GM12878 (cell line): ENCODE data around the gene HDHD3.

ENCODE experiments used
- CBFB ChIP-seq: IDR thresholded peaks from 2 replicates; pipeline ENCODE4 v1.6.1; 2016; ENCODE audit warnings: antibody characterized with exemption, low read depth
- FOXM1 ChIP-seq: IDR thresholded peaks from 2 replicates; pipeline ENCODE4 v1.6.1; 2012; ENCODE audit warnings: low read depth, mild to moderate bottlenecking, inconsistent platforms, low read length, moderate library complexity
- JUND ChIP-seq: IDR thresholded peaks from 2 replicates; pipeline ENCODE4 v1.6.1; 2012; ENCODE audit warnings: low read depth, mild to moderate bottlenecking, low read length, improper control_type of control experiment, moderate library complexity
- KLF5 ChIP-seq: fragments of 450-650 bp; IDR thresholded peaks from 2 replicates; pipeline ENCODE4 v1.6.1; 2014; ENCODE audit warnings: mild to moderate bottlenecking; ENCODE audit not compliant: partially characterized antibody
- POLR2AphosphoS5 ChIP-seq: IDR thresholded peaks from 2 replicates; pipeline ENCODE4 v1.6.1; 2011; ENCODE audit warnings: mild to moderate bottlenecking, low read length, inconsistent platforms
- TF ChIP-seq, protein P1 (sequence below): fragments of 450-650 bp; IDR thresholded peaks from 2 replicates; pipeline ENCODE4 v1.6.1; 2014; ENCODE audit warnings: mild to moderate bottlenecking
- TF ChIP-seq, protein P2 (sequence below): IDR thresholded peaks from 2 replicates; pipeline ENCODE4 v1.6.1; 2011; ENCODE audit warnings: low read depth, mild to moderate bottlenecking, low read length, moderate library complexity, borderline replicate concordance; ENCODE audit errors: extremely low read depth
- TF ChIP-seq, protein P3 (sequence below), 3 experiments: IDR thresholded peaks in 2 of 3; conservative IDR thresholded peaks in 1 of 3; 2 replicates each; pipeline ENCODE4 v1.5.1; 2011; ENCODE audit warnings: low read depth in 3 of 3, low read length in 3 of 3, mild to moderate bottlenecking in 3 of 3, control low read depth in 2 of 3, moderate library complexity in 2 of 3, inconsistent platforms in 1 of 3, mixed read lengths in 1 of 3; ENCODE audit not compliant: control insufficient read depth in 2 of 3, insufficient read depth in 1 of 3; ENCODE audit errors: extremely low read depth in 1 of 3
- TF ChIP-seq, protein P4 (sequence below): fragments of 450-650 bp; formaldehyde crosslinking; IDR thresholded peaks from 2 replicates; pipeline ENCODE4 v1.4.0; 2022; ENCODE audit warnings: mild to moderate bottlenecking, moderate library complexity

DNA sequence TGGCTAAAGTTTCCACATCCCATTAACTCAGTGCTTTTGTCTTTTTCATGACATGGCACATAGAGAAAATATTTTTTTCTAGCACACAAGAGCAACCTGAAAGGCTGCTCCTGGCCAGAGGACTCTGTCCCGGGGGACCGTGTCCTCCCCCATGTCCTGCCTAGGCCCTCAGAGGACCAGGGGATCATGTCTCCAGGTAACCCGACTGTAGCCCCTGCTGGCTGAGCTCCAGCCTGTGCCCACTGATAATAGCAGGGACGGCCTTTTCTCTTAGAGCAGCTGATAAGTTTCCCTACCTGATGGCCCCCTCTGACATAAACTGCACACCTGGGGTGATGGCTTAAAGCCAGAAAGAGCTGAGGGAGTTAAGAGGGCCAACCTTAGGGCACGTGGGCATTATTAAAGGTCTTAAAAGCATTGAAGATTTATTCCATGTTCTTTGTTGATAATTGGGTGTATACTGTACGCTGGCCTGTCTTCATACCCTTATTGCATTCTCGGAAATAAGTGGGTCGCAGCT lies 5.9 kb downstream of the HDHD3 start:
- TF ChIP-seq FOXM1 (no peak), JUND (no peak), POLR2AphosphoS5 (no peak), KLF5 (no peak), CBFB (no peak)
- TF ChIP-seq, protein P1, sequence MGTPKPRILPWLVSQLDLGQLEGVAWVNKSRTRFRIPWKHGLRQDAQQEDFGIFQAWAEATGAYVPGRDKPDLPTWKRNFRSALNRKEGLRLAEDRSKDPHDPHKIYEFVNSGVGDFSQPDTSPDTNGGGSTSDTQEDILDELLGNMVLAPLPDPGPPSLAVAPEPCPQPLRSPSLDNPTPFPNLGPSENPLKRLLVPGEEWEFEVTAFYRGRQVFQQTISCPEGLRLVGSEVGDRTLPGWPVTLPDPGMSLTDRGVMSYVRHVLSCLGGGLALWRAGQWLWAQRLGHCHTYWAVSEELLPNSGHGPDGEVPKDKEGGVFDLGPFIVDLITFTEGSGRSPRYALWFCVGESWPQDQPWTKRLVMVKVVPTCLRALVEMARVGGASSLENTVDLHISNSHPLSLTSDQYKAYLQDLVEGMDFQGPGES, result no peak
- TF ChIP-seq, protein P2, sequence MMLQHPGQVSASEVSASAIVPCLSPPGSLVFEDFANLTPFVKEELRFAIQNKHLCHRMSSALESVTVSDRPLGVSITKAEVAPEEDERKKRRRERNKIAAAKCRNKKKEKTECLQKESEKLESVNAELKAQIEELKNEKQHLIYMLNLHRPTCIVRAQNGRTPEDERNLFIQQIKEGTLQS, result no peak
- TF ChIP-seq, protein P3, sequence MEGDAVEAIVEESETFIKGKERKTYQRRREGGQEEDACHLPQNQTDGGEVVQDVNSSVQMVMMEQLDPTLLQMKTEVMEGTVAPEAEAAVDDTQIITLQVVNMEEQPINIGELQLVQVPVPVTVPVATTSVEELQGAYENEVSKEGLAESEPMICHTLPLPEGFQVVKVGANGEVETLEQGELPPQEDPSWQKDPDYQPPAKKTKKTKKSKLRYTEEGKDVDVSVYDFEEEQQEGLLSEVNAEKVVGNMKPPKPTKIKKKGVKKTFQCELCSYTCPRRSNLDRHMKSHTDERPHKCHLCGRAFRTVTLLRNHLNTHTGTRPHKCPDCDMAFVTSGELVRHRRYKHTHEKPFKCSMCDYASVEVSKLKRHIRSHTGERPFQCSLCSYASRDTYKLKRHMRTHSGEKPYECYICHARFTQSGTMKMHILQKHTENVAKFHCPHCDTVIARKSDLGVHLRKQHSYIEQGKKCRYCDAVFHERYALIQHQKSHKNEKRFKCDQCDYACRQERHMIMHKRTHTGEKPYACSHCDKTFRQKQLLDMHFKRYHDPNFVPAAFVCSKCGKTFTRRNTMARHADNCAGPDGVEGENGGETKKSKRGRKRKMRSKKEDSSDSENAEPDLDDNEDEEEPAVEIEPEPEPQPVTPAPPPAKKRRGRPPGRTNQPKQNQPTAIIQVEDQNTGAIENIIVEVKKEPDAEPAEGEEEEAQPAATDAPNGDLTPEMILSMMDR (IDR thresholded peaks at IDR 0.05 in 2 of 3, conservative IDR thresholded peaks at IDR 0.05 in 1 of 3; ENCODE audit: control insufficient read depth in 2 of 3, extremely low read depth in 1 of 3, insufficient read depth in 1 of 3, low read depth in 3 of 3, low read length in 3 of 3), result no peak
- TF ChIP-seq, protein P4, sequence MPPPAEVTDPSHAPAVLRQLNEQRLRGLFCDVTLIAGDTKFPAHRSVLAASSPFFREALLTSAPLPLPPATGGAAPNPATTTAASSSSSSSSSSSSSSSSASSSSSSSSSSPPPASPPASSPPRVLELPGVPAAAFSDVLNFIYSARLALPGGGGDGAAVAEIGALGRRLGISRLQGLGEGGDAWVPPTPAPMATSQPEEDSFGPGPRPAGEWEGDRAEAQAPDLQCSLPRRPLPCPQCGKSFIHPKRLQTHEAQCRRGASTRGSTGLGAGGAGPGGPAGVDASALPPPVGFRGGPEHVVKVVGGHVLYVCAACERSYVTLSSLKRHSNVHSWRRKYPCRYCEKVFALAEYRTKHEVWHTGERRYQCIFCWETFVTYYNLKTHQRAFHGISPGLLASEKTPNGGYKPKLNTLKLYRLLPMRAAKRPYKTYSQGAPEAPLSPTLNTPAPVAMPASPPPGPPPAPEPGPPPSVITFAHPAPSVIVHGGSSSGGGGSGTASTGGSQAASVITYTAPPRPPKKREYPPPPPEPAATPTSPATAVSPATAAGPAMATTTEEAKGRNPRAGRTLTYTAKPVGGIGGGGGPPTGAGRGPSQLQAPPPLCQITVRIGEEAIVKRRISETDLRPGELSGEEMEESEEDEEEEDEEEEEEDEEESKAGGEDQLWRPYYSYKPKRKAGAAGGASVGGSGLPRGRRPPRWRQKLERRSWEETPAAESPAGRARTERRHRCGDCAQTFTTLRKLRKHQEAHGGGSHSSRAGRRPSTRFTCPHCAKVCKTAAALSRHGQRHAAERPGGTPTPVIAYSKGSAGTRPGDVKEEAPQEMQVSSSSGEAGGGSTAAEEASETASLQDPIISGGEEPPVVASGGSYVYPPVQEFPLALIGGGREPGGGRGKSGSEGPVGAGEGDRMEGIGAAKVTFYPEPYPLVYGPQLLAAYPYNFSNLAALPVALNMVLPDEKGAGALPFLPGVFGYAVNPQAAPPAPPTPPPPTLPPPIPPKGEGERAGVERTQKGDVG (CRISPR knock-in tag), result no peak
